ENCODE data around the gene ENTPD7.

DNA sequence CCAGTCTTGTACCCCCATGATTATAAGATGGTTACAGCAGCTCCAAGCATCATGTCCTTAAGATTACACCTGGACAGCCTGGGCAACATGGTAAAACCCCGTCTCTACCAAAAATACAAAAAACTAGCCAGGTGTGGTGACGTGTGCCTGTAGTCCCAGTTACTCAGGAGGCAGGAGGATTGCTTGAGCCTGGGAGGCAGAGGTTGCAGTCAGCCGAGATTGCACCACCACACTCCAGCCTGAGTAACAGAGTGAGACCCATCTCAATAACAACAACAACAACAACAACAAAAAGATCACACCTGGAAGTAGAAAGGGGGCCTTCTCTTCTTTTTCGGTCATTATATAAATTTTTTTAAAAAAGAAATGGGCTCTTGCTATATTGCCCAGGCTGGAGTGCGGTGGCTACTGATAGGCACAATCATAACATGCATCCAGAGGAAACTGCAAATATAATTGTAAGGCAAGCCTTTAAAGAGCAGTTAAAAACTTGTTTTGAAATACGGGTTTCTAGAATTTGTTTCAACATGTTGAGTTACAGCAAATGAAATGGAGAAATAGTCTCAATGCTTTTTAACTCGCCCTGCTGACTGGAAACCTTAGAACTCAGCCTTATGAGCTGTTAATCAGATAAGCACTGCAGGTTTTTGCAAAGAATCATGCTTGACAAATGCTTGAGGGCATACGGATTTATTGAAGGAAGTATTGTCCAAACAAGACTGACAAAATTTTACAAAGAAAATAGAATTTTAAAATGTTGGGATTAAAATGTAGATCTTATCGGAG, 4.7 kb upstream of the ENTPD7 start:
- TF ChIP-seq ZNF668 (CRISPR knock-in tag; IDR thresholded peaks at IDR 0.05): no peak
- no peak for TF ChIP-seq TAF1 (IDR thresholded peaks at IDR 0.05; ENCODE audit: control insufficient read depth, extremely low read depth, insufficient read depth, low read length, severe bottlenecking)
- TF ChIP-seq ZNF444 (CRISPR knock-in tag; IDR thresholded peaks at IDR 0.05): no peak
- no peak for TF ChIP-seq ZNF121 (CRISPR knock-in tag; conservative IDR thresholded peaks at IDR 0.05)
- TF ChIP-seq MEIS2 (IDR thresholded peaks at IDR 0.05; ENCODE audit: partially characterized antibody): no peak
- TF ChIP-seq, protein P1, sequence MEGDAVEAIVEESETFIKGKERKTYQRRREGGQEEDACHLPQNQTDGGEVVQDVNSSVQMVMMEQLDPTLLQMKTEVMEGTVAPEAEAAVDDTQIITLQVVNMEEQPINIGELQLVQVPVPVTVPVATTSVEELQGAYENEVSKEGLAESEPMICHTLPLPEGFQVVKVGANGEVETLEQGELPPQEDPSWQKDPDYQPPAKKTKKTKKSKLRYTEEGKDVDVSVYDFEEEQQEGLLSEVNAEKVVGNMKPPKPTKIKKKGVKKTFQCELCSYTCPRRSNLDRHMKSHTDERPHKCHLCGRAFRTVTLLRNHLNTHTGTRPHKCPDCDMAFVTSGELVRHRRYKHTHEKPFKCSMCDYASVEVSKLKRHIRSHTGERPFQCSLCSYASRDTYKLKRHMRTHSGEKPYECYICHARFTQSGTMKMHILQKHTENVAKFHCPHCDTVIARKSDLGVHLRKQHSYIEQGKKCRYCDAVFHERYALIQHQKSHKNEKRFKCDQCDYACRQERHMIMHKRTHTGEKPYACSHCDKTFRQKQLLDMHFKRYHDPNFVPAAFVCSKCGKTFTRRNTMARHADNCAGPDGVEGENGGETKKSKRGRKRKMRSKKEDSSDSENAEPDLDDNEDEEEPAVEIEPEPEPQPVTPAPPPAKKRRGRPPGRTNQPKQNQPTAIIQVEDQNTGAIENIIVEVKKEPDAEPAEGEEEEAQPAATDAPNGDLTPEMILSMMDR (IDR thresholded peaks at IDR 0.05 in 2 of 3, conservative IDR thresholded peaks at IDR 0.05 in 1 of 3; ENCODE audit: insufficient read depth in 2 of 3, low read depth in 1 of 3, low read length in 3 of 3): no peak
- TF ChIP-seq ZNF232 (CRISPR knock-in tag; IDR thresholded peaks at IDR 0.05): no peak
- no peak for TF ChIP-seq EZH2 (IDR thresholded peaks at IDR 0.05; ENCODE audit: borderline replicate concordance, low read depth, low read length)
- TF ChIP-seq CBX8 (IDR thresholded peaks at IDR 0.05; ENCODE audit: borderline replicate concordance, extremely low read depth, low read depth, low read length, poor library complexity, severe bottlenecking): no peak
- no peak for TF ChIP-seq BRCA1 (IDR thresholded peaks at IDR 0.05)
- TF ChIP-seq BRCA1 (CRISPR knock-in tag; IDR thresholded peaks at IDR 0.05): no peak
